Gastroesophageal sphincter (tissue), 4 donors: ENCODE data around the gene EID2B. TPM values are rescaled to one million over a fixed set of nuclear protein-coding genes. Genes with fewer than 3 reads are reported as not detected.

ENCODE experiments used
- ATAC-seq: fragments of 150-250 bp; one replicate; pipeline ENCODE4 v1.9.1; 2016; ENCODE audit warnings: mild to moderate bottlenecking, moderate library complexity
- H3K27ac ChIP-seq, 4 donors: fragments of 200-600 bp; sonication (generic) in 3 of 4; 1 replicate in 3 of 4; 2 replicates in 1 of 4; pipeline ENCODE4 v1.5.1; 2016 to 2019
- H3K27me3 ChIP-seq: fragments of 200-600 bp; sonication (generic); one replicate; pipeline ENCODE4 v1.5.1; 2019
- H3K36me3 ChIP-seq, 2 donors: fragments of 200-600 bp; sonication (generic); one replicate each; pipeline ENCODE4 v1.5.1; 2019; ENCODE audit warnings: control low read depth in 1 of 2
- H3K4me1 ChIP-seq, 3 donors: fragments of 200-600 bp; sonication (generic); 1 replicate in 2 of 3; 2 replicates in 1 of 3; pipeline ENCODE4 v1.5.1; 2016 to 2019; ENCODE audit warnings: control low read depth in 2 of 3
- H3K4me3 ChIP-seq, 2 donors: fragments of 200-600 bp; sonication (generic); one replicate each; pipeline ENCODE4 v1.5.1; 2019; ENCODE audit warnings: mild to moderate bottlenecking in 1 of 2, moderate library complexity in 1 of 2
- H3K9me3 ChIP-seq, 3 donors: fragments of 200-600 bp; sonication (generic); one replicate each; pipeline ENCODE4 v1.5.1; 2017 to 2019; ENCODE audit warnings: control low read depth in 2 of 3
- CTCF ChIP-seq, 4 experiments: fragments of 200-600 bp in 2 of 4; fragments of 450-650 bp in 2 of 4; sonication (generic) in 1 of 4; IDR thresholded peaks; one replicate each; pipeline ENCODE4 v1.5.1; 2017 to 2019; ENCODE audit warnings: antibody characterized with exemption in 4 of 4, mild to moderate bottlenecking in 2 of 4, moderate library complexity in 2 of 4
- EP300 ChIP-seq: sonication (generic); formaldehyde crosslinking; IDR thresholded peaks from one replicate; pipeline ENCODE4 v1.6.1; 2017; ENCODE audit warnings: antibody characterized with exemption, mild to moderate bottlenecking
- POLR2A ChIP-seq, 2 donors: fragments of 450-650 bp; IDR thresholded peaks; one replicate each; pipeline ENCODE4 v1.6.1; 2017; ENCODE audit warnings: antibody characterized with exemption in 2 of 2, mild to moderate bottlenecking in 2 of 2, moderate library complexity in 1 of 2
- POLR2AphosphoS5 ChIP-seq: sonication (generic); formaldehyde crosslinking; IDR thresholded peaks from one replicate; pipeline ENCODE4 v1.6.1; 2017; ENCODE audit warnings: antibody characterized with exemption
- WGBS, 2 donors: methylation state at CpG; one replicate each; pipeline ENCODE4 v1.1.5; 2018; ENCODE audit warnings: low coverage in 1 of 2; 5-methylcytosine and 5-hydroxymethylcytosine counted together
- total RNA-seq, 4 donors: library from RNA; depleted of rRNA; stranded (reverse); fragments of >200 nt; gene quantifications; one replicate each; pipeline ENCODE4 v1.1.0, GENCODE V29; 2016

EID2B gene
- total RNA-seq, 4 donors from 2014 or later = 5.0 to 8.3 (median 6.5) TPM

GRCh38 chr19:39501340-39501739 lies 31.3 kb downstream of the EID2B start:
- peaks cover 0 to 30% (median 17%) of the 10 kb centered on the region in 3 donors for H3K4me1 ChIP-seq
- peaks cover 100% of the 10 kb centered on the region for H3K27me3 ChIP-seq
- no peak overlapping the region for H3K27ac ChIP-seq
- H3K36me3 ChIP-seq = no peaks in the 10 kb centered on the region
- ATAC-seq = no peak
- H3K4me3 ChIP-seq = no peak overlapping the region
- H3K9me3 ChIP-seq = peaks cover 0 to 6% (median 0%) of the 10 kb centered on the region in 3 donors
- no peak for TF ChIP-seq POLR2AphosphoS5
- TF ChIP-seq POLR2A (IDR thresholded peaks at IDR 0.05) = no peak
- TF ChIP-seq EP300 = no peak
- TF ChIP-seq CTCF (IDR thresholded peaks at IDR 0.05) = no peak
- 40 to 71% methylated on average over 1 to 2 of the region's 5 CpGs for WGBS, 2 donors

GRCh38 chr19:39500543-39500942 lies 32.1 kb downstream of the EID2B start:
- H3K4me3 ChIP-seq = no peak overlapping the region
- no peaks in the 10 kb centered on the region for H3K36me3 ChIP-seq
- WGBS, 2 donors = 57 to 61% methylated on average over 3 of the region's 4 CpGs
- no peak overlapping the region for H3K27ac ChIP-seq
- ATAC-seq = no peak
- TF ChIP-seq POLR2AphosphoS5 = no peak
- TF ChIP-seq CTCF (IDR thresholded peaks at IDR 0.05) = no peak
- no peak for TF ChIP-seq POLR2A (IDR thresholded peaks at IDR 0.05)
- TF ChIP-seq EP300 = no peak
- peaks cover 0 to 6% (median 0%) of the 10 kb centered on the region in 3 donors for H3K9me3 ChIP-seq
- peaks cover 98% of the 10 kb centered on the region for H3K27me3 ChIP-seq
- H3K4me1 ChIP-seq = peaks cover 0 to 30% (median 17%) of the 10 kb centered on the region in 3 donors

- no peaks in the 10 kb centered on the region for H3K36me3 ChIP-seq
- TF ChIP-seq POLR2A (IDR thresholded peaks at IDR 0.05) = no peak
- no peak for TF ChIP-seq CTCF (IDR thresholded peaks at IDR 0.05)
- TF ChIP-seq EP300 = no peak
- no peak for TF ChIP-seq POLR2AphosphoS5
- no peak overlapping the region for H3K4me3 ChIP-seq
- WGBS, 2 donors = 70 to 76% methylated on average over 4 to 7 of the region's 8 CpGs
- no peak overlapping the region for H3K27ac ChIP-seq
- no peak for ATAC-seq
- peaks cover 92% of the 10 kb centered on the region for H3K27me3 ChIP-seq
- peaks cover 0 to 6% (median 0%) of the 10 kb centered on the region in 3 donors for H3K9me3 ChIP-seq
- H3K4me1 ChIP-seq = peaks cover 0 to 30% (median 17%) of the 10 kb centered on the region in 3 donors
Observed at GRCh38 chr19:39499932-39500331, 32.7 kb downstream of the EID2B start.

GRCh38 chr19:39498798-39499642 lies 33.6 kb downstream of the EID2B start, which contains the start of gene DLL3:
DLL3 (plus strand) TSS chr19:39498947; CDS start chr19:39498975, 28 bp downstream.
- no peak for ATAC-seq
- 0% methylated on average over 5 of the region's 60 CpGs; no CpG with 5 or more reads in 1 of the 2 donors for WGBS, 2 donors
- peaks cover 0 to 6% (median 0%) of the 10 kb centered on the region in 3 donors for H3K9me3 ChIP-seq
- TF ChIP-seq CTCF (IDR thresholded peaks at IDR 0.05) = no peak
- no peaks in the 10 kb centered on the region for H3K36me3 ChIP-seq
- H3K27me3 ChIP-seq = peaks cover 83% of the 10 kb centered on the region
- H3K27ac ChIP-seq = no peak within 1 kb of the TSS
- no peak within 1 kb of the TSS for H3K4me3 ChIP-seq
- peaks cover 0 to 30% (median 17%) of the 10 kb centered on the region in 3 donors for H3K4me1 ChIP-seq
